HepG2 (cell line): ENCODE results near the gene FNDC4. TPM values are rescaled to one million over a fixed set of nuclear protein-coding genes. Genes with fewer than 3 reads are reported as not detected.
A peak's percentile ranks its signal among the peaks of the same experiment; 100 is the strongest.

Experiments used
- AGO1 ChIP-seq: fragments of 200-400 bp; formaldehyde crosslinking; IDR thresholded peaks from 2 replicates; pipeline ENCODE4 v1.6.1; 2017; ENCODE audit warnings: mild to moderate bottlenecking, low read depth, low read length, moderate library complexity; ENCODE audit not compliant: poor library complexity, severe bottlenecking
- HDAC6 ChIP-seq: fragments of 200-600 bp; sonication (generic); IDR thresholded peaks from 2 replicates; pipeline ENCODE4 v1.7.0; 2017; ENCODE audit warnings: mild to moderate bottlenecking, antibody characterized with exemption, low read length, low read depth
- JARID2 ChIP-seq: sonication (generic); formaldehyde crosslinking; IDR thresholded peaks from 2 replicates; pipeline ENCODE4 v1.8.1; 2023; ENCODE audit warnings: missing genetic modification reagents, inconsistent platforms; ENCODE audit not compliant: insufficient replicate concordance
- KLF13 ChIP-seq: sonication (generic); formaldehyde crosslinking; IDR thresholded peaks from 2 replicates; pipeline ENCODE4 v1.4.0; 2020; ENCODE audit warnings: mild to moderate bottlenecking, missing genetic modification reagents
- KLF16 ChIP-seq, 2 experiments: sonication (generic) in 1 of 2; formaldehyde crosslinking in 1 of 2; IDR thresholded peaks; 2 replicates each; pipeline versions ENCODE4 v1.6.1 to v1.8.0; 2016 to 2023; ENCODE audit warnings: missing genetic modification reagents in 2 of 2, missing compliant biosample characterization in 1 of 2
- NR3C1 ChIP-seq: sonication (generic); formaldehyde crosslinking; IDR thresholded peaks from 2 replicates; pipeline ENCODE4 v1.4.0; 2020; ENCODE audit warnings: missing genetic modification reagents
- ONECUT2 ChIP-seq: sonication (generic); formaldehyde crosslinking; IDR thresholded peaks from 2 replicates; pipeline ENCODE4 v1.4.0; 2020; ENCODE audit warnings: missing genetic modification reagents
- ZEB1 ChIP-seq: IDR thresholded peaks from 2 replicates; pipeline ENCODE4 v1.6.1; 2012; ENCODE audit warnings: mild to moderate bottlenecking, low read depth, inconsistent platforms; ENCODE audit not compliant: insufficient replicate concordance
- ZFP36 ChIP-seq: fragments of 150-350 bp; IDR thresholded peaks from 2 replicates; pipeline ENCODE4 v1.6.1; 2018; ENCODE audit warnings: borderline replicate concordance, low read length, low read depth; ENCODE audit not compliant: partially characterized antibody
- ZMAT3 ChIP-seq: sonication (generic); formaldehyde crosslinking; conservative IDR thresholded peaks from 2 replicates; pipeline ENCODE4 v1.7.0; 2021; ENCODE audit warnings: missing genetic modification reagents
- ZNF121 ChIP-seq: sonication (generic); formaldehyde crosslinking; IDR thresholded peaks from 2 replicates; pipeline ENCODE4 v1.5.0; 2020; ENCODE audit warnings: mild to moderate bottlenecking, missing genetic modification reagents
- ZNF224 ChIP-seq: sonication (generic); formaldehyde crosslinking; IDR thresholded peaks from 2 replicates; pipeline ENCODE4 v1.5.0; 2020; ENCODE audit warnings: mild to moderate bottlenecking, missing genetic modification reagents
- ZNF331 ChIP-seq: sonication (generic); formaldehyde crosslinking; IDR thresholded peaks from 2 replicates; pipeline ENCODE4 v1.4.0; 2020; ENCODE audit warnings: missing genetic modification reagents
- ZNF33B ChIP-seq: sonication (generic); formaldehyde crosslinking; IDR thresholded peaks from 2 replicates; pipeline ENCODE4 v1.5.1; 2020; ENCODE audit warnings: mild to moderate bottlenecking, missing genetic modification reagents
- ZNF501 ChIP-seq: sonication (generic); formaldehyde crosslinking; IDR thresholded peaks from 2 replicates; pipeline ENCODE4 v1.5.1; 2020; ENCODE audit warnings: mild to moderate bottlenecking, moderate library complexity, missing genetic modification reagents
- ZNF816 ChIP-seq: sonication (generic); formaldehyde crosslinking; IDR thresholded peaks from 2 replicates; pipeline ENCODE4 v1.8.0; 2022; ENCODE audit warnings: missing genetic modification reagents, mild to moderate bottlenecking, borderline replicate concordance
- ZNF883 ChIP-seq: sonication (generic); formaldehyde crosslinking; IDR thresholded peaks from 2 replicates; pipeline ENCODE4 v1.5.1; 2020; ENCODE audit warnings: mild to moderate bottlenecking, missing genetic modification reagents; ENCODE audit errors: not compliant biosample characterization
- polyA plus RNA-seq, 8 experiments: library from polyadenylated mRNA; depleted of rRNA in 3 of 8; stranded (reverse) in 7 of 8; unstranded in 1 of 8; fragments of >200 nt; fragmentation: Illumina TruSeq in 4 of 8; extraction: Trizol in 4 of 8; gene quantifications; 2 replicates each; pipeline versions ENCODE4 v1.2.1 to v1.2.3, GENCODE V29; 2011 to 2016; ENCODE audit warnings: low read depth in 4 of 8, missing spikeins in 1 of 8, mixed read lengths in 1 of 8; ENCODE audit not compliant: insufficient read depth in 1 of 8
- total RNA-seq, 5 experiments: library from RNA; depleted of rRNA; stranded (reverse); fragments of >200 nt; fragmentation: Illumina TruSeq; extraction: Trizol; gene quantifications; 2 replicates each; pipeline ENCODE4 v1.2.3, GENCODE V29; 2016; ENCODE audit warnings: low read depth in 1 of 5
- TF ChIP-seq, protein P1 (sequence below): sonication (generic); formaldehyde crosslinking; IDR thresholded peaks from 2 replicates; pipeline ENCODE4 v1.4.0; 2020; ENCODE audit warnings: missing genetic modification reagents
- TF ChIP-seq, protein P2 (sequence below): sonication (generic); formaldehyde crosslinking; IDR thresholded peaks from 2 replicates; pipeline ENCODE4 v1.5.0; 2020; ENCODE audit warnings: missing genetic modification reagents
- TF ChIP-seq, protein P3 (sequence below): IDR thresholded peaks from 2 replicates; pipeline ENCODE4 v1.6.1; 2018; ENCODE audit warnings: missing genetic modification reagents, mild to moderate bottlenecking, missing compliant biosample characterization
- TF ChIP-seq, protein P4 (sequence below): sonication (generic); formaldehyde crosslinking; IDR thresholded peaks from 2 replicates; pipeline ENCODE4 v1.4.0; 2020; ENCODE audit warnings: missing genetic modification reagents
- TF ChIP-seq, protein P5 (sequence below): sonication (generic); formaldehyde crosslinking; IDR thresholded peaks from 2 replicates; pipeline ENCODE4 v1.5.0; 2020; ENCODE audit warnings: missing genetic modification reagents, mild to moderate bottlenecking, borderline replicate concordance

Gene FNDC4
- total and polyA plus RNA-seq, 2 of the 13 experiments (the other 11 are each of a cell fraction or from before 2014, with no cell fraction given), result 9.0 to 17.4 TPM

DNA sequence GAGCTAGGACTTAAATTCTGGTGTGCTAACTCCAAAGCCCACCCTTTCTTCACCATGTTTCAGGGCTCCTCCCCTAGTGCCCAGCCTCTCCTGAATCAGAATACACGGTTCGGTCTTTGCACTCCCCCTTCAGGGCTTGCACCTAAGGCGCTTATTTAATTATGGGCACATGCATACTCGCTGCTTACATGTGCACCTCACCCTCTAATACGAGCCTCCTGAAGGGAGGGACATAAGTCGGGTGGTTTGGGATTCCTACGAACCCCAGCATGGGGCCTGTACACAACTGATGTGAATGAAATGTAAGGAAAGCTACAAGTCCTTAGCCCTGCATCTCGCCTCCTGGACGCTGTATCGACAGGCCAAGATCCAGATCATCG, 5.9 kb downstream of the FNDC4 start (continued):
- TF ChIP-seq KLF16 (CRISPR knock-in tag; IDR thresholded peaks at IDR 0.05), result no peak
- no peak for TF ChIP-seq ZNF883
- TF ChIP-seq, protein P1, sequence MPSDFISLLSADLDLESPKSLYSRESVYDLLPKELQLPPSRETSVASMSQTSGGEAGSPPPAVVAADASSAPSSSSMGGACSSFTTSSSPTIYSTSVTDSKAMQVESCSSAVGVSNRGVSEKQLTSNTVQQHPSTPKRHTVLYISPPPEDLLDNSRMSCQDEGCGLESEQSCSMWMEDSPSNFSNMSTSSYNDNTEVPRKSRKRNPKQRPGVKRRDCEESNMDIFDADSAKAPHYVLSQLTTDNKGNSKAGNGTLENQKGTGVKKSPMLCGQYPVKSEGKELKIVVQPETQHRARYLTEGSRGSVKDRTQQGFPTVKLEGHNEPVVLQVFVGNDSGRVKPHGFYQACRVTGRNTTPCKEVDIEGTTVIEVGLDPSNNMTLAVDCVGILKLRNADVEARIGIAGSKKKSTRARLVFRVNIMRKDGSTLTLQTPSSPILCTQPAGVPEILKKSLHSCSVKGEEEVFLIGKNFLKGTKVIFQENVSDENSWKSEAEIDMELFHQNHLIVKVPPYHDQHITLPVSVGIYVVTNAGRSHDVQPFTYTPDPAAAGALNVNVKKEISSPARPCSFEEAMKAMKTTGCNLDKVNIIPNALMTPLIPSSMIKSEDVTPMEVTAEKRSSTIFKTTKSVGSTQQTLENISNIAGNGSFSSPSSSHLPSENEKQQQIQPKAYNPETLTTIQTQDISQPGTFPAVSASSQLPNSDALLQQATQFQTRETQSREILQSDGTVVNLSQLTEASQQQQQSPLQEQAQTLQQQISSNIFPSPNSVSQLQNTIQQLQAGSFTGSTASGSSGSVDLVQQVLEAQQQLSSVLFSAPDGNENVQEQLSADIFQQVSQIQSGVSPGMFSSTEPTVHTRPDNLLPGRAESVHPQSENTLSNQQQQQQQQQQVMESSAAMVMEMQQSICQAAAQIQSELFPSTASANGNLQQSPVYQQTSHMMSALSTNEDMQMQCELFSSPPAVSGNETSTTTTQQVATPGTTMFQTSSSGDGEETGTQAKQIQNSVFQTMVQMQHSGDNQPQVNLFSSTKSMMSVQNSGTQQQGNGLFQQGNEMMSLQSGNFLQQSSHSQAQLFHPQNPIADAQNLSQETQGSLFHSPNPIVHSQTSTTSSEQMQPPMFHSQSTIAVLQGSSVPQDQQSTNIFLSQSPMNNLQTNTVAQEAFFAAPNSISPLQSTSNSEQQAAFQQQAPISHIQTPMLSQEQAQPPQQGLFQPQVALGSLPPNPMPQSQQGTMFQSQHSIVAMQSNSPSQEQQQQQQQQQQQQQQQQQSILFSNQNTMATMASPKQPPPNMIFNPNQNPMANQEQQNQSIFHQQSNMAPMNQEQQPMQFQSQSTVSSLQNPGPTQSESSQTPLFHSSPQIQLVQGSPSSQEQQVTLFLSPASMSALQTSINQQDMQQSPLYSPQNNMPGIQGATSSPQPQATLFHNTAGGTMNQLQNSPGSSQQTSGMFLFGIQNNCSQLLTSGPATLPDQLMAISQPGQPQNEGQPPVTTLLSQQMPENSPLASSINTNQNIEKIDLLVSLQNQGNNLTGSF (CRISPR knock-in tag), result no peak
- TF ChIP-seq NR3C1, result no peak
- TF ChIP-seq ZNF501, result no peak
- TF ChIP-seq ZNF121 (CRISPR knock-in tag), result peak; percentile 70
- no peak for TF ChIP-seq ZNF816 (CRISPR knock-in tag)
- no peak for TF ChIP-seq ZMAT3 (CRISPR knock-in tag)
- TF ChIP-seq, protein P2, sequence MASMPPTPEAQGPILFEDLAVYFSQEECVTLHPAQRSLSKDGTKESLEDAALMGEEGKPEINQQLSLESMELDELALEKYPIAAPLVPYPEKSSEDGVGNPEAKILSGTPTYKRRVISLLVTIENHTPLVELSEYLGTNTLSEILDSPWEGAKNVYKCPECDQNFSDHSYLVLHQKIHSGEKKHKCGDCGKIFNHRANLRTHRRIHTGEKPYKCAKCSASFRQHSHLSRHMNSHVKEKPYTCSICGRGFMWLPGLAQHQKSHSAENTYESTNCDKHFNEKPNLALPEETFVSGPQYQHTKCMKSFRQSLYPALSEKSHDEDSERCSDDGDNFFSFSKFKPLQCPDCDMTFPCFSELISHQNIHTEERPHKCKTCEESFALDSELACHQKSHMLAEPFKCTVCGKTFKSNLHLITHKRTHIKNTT (CRISPR knock-in tag), result no peak
- TF ChIP-seq ZFP36, result no peak
- TF ChIP-seq, protein P3, sequence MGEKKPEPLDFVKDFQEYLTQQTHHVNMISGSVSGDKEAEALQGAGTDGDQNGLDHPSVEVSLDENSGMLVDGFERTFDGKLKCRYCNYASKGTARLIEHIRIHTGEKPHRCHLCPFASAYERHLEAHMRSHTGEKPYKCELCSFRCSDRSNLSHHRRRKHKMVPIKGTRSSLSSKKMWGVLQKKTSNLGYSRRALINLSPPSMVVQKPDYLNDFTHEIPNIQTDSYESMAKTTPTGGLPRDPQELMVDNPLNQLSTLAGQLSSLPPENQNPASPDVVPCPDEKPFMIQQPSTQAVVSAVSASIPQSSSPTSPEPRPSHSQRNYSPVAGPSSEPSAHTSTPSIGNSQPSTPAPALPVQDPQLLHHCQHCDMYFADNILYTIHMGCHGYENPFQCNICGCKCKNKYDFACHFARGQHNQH (CRISPR knock-in tag), result no peak
- TF ChIP-seq ZNF224, result no peak
- TF ChIP-seq, protein P4, sequence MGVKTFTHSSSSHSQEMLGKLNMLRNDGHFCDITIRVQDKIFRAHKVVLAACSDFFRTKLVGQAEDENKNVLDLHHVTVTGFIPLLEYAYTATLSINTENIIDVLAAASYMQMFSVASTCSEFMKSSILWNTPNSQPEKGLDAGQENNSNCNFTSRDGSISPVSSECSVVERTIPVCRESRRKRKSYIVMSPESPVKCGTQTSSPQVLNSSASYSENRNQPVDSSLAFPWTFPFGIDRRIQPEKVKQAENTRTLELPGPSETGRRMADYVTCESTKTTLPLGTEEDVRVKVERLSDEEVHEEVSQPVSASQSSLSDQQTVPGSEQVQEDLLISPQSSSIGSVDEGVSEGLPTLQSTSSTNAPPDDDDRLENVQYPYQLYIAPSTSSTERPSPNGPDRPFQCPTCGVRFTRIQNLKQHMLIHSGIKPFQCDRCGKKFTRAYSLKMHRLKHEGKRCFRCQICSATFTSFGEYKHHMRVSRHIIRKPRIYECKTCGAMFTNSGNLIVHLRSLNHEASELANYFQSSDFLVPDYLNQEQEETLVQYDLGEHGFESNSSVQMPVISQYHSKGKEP (CRISPR knock-in tag), result no peak
- TF ChIP-seq AGO1, result no peak
- TF ChIP-seq JARID2 (CRISPR knock-in tag), result no peak
- no peak for TF ChIP-seq ZEB1
- no peak for TF ChIP-seq HDAC6
- TF ChIP-seq, protein P5, sequence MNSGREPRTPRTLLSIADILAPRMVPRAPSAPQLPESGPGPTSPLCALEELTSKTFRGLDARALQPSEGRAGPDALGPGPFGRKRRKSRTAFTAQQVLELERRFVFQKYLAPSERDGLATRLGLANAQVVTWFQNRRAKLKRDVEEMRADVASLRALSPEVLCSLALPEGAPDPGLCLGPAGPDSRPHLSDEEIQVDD, result no peak
- TF ChIP-seq KLF13 (CRISPR knock-in tag), result no peak
- TF ChIP-seq ZNF331, result no peak
- TF ChIP-seq ZNF33B (CRISPR knock-in tag), result 0 out of 2 replicates have a peak, but pooled peaks have one; percentile 23
- no peak for TF ChIP-seq ONECUT2 (CRISPR knock-in tag)
